Brain pericyte (primary cell): ENCODE results near the gene HIP1.
"Not testable (repeated sequence)": the region's sequence is repeated elsewhere in the genome, so short reads cannot be mapped to it uniquely, and the experiment has no call there.

Experiments
- DNase-seq: peaks from one replicate; pipeline ENCODE4 v3.0.0-alpha.2; 2012; ENCODE audit warnings: low read depth, low spot score

HIP1 gene

DNA sequence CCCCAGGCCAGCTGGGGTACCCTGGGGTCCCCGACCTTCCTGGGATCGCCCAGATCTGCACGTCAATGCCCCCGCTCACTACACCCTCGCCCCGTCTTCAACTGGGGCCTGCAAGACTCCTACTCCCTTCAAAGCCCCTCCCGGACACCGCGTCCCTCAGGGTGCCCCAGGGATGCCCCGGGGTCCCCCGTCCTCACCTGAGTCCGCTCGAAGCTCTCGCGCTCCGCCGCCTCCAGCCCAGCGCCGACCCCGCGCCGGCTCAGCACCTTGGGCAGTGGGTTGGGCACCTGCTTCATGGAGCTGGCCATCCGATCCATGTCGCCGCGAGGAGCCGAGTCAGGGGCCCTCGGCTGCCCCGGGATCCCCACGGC, at the start of gene HIP1:
Gene HIP1 (minus strand): TSS at position 338 of the 371 bp plus-strand sequence. CDS start 21 bp downstream, at position 317.
- no peak for DNase-seq

DNA sequence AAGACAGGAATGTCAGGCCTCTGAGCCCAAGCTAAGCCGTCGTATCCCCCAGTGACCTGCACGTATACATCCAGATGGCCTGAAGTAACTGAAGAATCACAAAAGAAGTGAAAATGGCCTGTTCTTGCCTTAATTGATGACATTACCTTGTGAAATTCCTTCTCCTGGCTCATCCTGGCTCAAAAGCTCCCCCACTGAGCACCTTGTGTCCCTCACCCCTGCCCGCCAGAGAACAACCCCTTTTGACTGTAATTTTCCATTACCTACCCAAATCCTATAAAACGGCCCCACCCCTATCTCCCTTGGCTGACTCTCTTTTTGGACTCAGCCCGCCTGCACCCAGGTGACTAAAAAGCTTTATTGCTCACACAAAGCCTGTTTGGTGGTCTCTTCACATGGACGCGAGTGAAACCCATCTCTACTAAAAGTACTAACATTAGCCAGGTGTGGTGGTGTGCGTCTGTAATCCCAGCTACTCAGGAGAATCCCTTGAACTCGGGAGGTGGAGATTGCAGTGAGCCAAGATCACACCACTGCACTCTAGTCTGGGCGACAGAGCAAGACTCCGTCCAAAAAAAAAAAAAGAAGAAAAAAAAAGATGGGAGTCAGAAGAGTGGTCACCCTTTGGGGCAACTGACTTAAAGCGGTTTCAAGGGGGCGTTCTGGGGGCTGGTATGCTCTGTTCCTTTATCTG, 49.6 kb upstream of the HIP1 start:
- not testable (repeated sequence) for DNase-seq

DNA sequence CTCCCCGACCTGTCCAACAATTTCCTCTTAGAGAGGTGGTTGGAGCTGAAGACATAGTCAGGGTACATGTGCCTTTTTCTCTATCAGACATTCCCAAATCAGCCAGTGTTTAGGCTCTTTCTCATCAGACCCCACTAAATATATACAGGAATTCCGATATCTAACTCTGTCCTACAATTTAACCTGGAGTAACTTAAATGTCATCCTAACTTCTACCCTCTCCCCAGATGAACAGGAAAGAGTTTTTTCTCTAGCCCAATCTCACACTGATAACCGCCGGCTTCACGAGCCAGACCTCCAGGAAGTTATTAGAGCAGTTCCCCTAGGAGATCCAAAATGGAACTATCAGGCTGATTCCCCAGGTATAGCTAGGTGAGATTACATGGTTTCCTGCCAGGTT, 44.3 kb upstream of the HIP1 start:
- not testable (repeated sequence) for DNase-seq

GRCh38 chr7:75780647-75781273, 42.0 kb upstream of the HIP1 start:
- not testable (repeated sequence) for DNase-seq

DNA sequence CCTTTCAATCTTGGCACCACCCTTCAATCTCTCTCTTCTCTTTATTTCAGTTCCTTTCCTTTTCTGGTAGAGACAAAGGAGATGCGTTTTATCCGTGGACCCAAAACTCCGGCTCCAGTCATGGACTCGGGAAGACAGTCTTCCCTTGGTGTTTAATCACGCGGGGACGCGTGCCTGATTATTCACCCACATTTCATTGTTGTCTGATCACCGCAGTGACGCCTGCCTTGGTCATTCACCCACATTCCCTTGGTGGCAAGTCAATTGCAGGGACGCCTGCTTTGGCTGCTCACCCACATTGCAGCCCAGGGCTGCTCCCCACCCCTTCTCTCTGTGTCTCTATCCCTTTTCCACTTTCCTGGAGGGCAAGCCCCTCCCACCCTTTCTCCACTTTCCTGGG, 40.8 kb upstream of the HIP1 start:
- not testable (repeated sequence) for DNase-seq

- DNase-seq: not testable (repeated sequence)
Observed at GRCh38 chr7:75779035-75779434, 40.3 kb upstream of the HIP1 start.

DNA sequence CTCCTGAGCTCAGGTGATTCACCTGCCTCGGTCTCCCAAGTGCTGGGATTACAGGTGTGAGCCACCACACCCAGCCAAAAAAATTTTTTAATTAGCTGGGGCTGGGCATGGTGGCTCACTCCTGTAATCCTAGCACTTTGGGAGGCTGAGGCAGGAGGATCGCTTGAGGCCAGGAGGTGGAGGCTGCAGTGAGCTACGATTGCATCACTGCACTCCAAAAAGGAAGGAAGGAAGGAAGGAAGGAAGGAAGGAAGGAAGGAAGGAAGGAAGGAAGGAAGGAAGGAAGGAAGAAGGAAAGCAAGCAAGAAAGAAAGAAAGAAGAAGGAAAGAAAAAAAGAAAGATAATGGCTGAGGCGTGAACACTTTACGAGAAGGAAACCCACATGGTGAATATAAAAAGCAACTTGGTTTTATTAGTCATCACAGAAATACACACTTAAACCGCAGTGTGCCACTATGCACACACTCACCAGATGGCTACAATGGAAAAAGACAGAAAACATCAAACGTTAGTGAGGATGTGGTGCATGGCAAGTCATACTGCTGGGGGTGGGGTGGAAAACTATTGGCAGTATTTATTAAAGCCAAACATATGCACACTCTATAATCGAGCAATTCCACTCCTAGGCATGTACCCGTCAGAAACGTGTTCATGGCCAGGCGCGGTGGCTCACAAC, 37.7 kb upstream of the HIP1 start:
- DNase-seq: peak; percentile 18

DNA sequence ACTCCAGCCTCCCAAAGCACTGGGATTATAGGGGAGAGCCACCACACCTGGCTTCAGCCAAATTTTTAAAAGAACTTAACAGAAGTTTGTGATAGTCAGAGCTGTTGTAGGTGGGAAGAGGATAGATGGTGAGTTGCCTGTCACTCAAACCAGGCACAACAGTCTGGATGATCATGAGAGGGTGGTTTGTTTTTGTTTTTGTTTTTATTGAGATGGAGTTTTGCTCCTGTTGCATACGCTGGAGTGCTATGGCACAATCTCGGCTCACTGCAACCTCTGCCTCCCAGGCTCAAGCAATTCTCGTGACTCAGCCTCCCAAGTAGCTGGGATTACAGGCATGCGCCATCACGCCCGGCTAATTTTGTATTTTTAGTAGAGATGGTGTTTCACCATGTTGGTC, 35.2 kb upstream of the HIP1 start:
- DNase-seq: not testable (repeated sequence)

- DNase-seq: no peak
Observed at GRCh38 chr7:75772081-75773077, 33.6 kb upstream of the HIP1 start, which contains the start of gene CCL26. CCL26 (minus strand) TSS chr7:75772211; CDS start chr7:75772176, 35 bp downstream.

- DNase-seq: no peak
Observed at GRCh38 chr7:75771224-75771623, 32.5 kb upstream of the HIP1 start.

DNA sequence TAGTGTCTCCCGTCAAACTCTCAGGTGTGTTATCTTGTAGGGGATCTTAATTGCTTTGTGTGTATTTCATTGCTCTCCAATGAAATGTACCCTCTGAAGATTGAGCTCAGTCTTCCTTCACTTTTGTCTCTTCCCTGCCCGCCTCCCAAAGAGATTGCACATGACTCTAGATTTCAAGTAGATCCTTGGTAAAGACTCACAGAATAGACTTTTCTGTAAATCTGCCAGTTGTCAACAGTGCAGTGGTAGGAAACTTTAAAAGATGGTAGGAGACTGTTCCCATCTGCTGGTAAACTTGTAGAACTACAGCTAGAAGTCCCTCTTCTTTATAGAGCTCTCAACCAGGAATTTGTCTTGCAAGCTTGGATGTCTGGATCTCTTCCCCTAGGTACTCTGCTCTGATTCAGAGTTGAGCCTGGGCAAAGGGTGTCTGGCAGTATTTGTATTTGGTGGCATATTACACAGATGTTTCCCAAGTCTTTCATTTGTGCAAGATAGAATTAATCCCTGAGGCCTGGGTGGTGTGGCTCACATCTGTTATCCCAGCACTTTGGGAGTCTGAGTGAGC, 23.7 kb upstream of the HIP1 start:
- no peak for DNase-seq

DNA sequence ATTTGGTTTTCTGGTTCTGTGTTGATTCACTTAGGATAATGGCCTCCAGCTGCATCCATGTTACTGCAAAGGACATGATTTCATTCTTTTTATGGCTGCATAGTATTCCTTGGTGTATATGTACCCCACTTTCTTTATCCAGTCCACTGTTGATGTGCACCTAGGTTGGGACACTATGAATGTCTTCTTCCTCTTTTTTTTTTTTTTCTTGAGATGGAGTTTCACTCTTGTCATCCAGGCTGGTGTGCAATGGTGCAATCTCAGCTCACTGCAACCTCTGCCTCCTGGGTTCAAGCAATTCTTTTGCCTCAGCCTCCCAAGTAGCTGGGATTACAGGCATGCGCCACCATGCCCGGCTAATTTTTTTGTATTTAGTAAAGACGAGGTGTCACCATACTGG, 23.1 kb upstream of the HIP1 start:
- DNase-seq: not testable (repeated sequence)

DNA sequence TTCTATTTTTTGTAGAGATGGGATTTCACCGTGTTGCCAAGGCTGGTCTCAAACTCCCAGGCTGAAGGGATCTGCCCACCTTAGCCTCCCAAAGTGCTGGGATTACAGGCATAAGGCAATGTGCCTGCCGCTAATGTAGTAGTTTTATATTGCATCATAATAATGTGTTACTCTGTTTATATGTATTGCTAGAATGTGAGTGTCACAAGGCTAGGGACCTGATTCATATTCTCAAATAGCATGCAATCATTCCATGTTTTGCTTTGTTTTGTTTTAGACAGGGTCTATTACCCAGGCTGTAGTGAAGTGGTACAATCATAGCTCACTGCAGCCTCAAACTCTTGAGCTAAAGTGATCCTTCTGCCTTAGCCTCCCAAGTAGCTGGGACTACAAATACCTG, 19.8 kb upstream of the HIP1 start:
- DNase-seq: no peak

DNA sequence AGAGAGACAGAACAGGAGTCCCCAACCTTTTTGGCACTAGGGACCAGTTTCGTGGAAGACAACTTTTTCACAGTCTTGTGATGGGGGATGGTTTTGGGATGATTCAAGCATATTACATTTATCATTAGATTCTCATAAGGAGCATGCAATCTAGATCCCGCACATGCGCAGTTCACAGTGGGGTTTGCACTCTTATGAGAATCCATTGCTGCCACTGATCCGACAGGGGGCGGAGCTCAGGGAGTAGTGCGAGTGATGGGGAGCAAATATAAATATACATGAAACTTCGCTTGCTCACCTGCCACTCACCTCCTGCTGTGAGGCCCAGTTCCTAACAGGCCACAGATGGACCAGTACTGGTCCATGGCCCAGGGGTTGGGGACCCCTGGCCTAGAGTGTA, 19.1 kb upstream of the HIP1 start:
- no peak for DNase-seq

- DNase-seq: no peak
Observed at GRCh38 chr7:75756991-75757676, 18.4 kb upstream of the HIP1 start.

- no peak for DNase-seq
Observed at GRCh38 chr7:75756206-75756990, 17.7 kb upstream of the HIP1 start.

DNA sequence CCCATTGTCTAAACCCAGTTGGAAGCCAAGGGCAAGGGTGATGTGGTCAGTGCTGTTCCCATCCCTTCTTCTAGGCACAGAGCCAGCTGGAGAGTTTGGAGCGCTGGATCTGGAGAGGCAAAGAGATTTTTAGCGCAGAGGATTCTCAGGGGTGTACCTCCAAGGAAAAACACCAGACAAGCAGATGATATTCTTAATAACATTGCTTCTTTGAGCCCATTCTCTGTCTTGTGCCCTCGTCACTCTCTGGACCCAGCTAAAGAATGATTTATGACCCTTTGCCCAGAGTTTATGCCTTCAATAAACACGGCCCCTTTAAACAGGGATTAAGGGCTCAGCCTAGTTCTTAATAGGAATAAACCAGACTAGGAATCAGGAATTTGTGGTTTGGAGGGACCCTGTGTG, 4.7 kb upstream of the HIP1 start:
- DNase-seq: peak; percentile 58

DNA sequence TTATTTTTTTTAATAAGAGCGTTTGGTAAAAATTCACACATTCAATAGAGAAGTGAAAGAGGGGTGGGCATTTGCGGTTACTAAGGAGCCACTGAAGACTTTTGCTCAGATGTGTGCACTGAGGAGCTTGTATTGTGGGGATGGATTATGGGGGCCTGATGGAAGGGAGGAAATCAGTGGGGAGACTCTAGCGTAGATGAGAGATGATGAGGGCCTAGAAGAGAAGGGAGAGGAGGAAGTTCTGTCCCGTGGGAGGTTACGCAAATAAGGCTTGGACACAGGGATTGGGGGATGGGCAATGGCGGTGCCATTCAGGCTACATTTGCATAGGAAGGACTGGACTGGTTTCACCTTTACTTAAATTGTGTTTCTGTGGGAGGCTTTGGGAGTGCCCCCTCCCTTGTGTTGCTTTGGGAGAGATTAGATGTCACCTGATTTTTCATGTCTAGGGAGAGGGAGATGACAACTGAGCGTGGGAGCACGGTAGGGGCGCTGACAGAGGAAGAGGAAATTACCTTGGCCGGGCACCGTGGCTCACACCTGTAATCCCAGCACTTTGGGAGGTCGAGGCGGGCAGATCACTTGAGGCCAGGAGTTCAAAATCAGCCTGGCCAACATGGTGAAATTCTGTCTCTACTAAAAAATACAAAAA, 2.2 kb upstream of the HIP1 start:
- no peak for DNase-seq
